ENCODE results near the gene MYORG. TPM values are rescaled to one million over a fixed set of nuclear protein-coding genes. Genes with fewer than 3 reads are reported as not detected.

MYORG gene
- total RNA-seq, 5 donors from 2014 or later (not counting 1 experiment from before 2014, with no cell fraction given): 0.72 to 2.3 (median 1.6) TPM

DNA sequence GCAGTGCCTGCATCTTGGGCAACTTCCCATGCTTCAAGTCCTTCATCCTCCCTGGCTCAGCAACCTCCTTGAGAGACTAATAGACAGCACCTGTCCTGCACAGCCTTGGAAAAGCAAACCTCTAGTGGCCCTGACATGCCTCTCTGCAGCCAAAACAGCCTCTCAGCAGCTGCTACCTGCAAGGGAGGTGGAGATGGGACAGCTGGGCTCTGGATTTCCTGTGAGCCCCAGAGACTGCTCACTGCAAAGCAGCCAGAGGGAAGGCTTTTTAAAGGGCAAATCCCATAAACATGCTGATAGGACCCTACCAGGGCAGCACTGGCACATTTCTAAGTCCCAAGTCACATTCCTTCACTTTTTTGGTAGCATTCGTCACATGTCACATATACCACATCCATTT, 31.5 kb upstream of the MYORG start:
- Mint-ChIP-seq H3K4me3 (no peak overlapping the region), H3K27ac (no peak overlapping the region), H3K4me1 (no peaks in the 10 kb centered on the region), H3K36me3 (peaks cover 9% of the 10 kb centered on the region), H3K27me3 (no peaks in the 10 kb centered on the region), H3K9me3 (no peaks in the 10 kb centered on the region)
- no peaks in the 10 kb centered on the region for H3K4me1 ChIP-seq (ENCODE audit: control insufficient read depth in 1 of 2, extremely low read depth in 1 of 2, insufficient read depth in 2 of 2, low read length in 2 of 2)
- no peaks in the 10 kb centered on the region for H3K36me3 ChIP-seq (ENCODE audit: control insufficient read depth in 2 of 2, extremely low read depth in 1 of 2, insufficient read depth in 1 of 2, low read length in 1 of 2)
- no peaks in the 10 kb centered on the region for H3K9me3 ChIP-seq
- no peak overlapping the region for H3K27ac ChIP-seq (ENCODE audit: low read length)
- H3K4me3 ChIP-seq (ENCODE audit: control insufficient read depth in 1 of 2, extremely low read depth in 1 of 2, low read length in 1 of 2): no peak overlapping the region
- WGBS (ENCODE audit: insufficient coverage): 89% methylated on average over 1 of the region's 1 CpG
- ChIA-PET POLR2A (no interaction called here), CTCF (no interaction called here)
- no peak for DNase-seq
- ATAC-seq (replicated peaks in 1 of 4): no peak
- no peaks in the 10 kb centered on the region for H3K27me3 ChIP-seq (replicated peaks in 1 of 2; ENCODE audit: control insufficient read depth in 2 of 2, extremely low read depth in 1 of 2, insufficient read depth in 2 of 2, low read length in 1 of 2)

DNA sequence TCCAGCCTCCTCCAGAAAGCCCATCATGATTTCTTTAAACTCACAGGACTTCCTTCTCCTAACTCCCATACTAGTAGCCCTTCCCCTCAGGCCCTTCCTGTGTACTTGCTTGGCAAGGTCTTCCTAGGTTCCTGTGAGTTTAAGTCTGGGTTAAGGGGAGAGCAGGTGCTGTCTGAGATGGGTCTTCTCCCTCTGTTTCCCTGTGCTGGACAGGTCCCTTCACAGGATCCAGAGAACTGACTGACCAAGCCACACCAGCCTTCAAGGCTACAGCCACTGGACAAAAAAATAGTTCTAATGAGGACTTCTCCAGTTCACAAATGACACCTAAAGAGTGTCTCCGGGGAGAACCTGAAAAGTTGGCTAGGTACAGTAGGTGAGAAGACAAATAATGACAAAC, 29.5 kb upstream of the MYORG start:
- no peaks in the 10 kb centered on the region for H3K9me3 Mint-ChIP-seq
- no peaks in the 10 kb centered on the region for H3K27me3 Mint-ChIP-seq
- H3K4me1 Mint-ChIP-seq: no peaks in the 10 kb centered on the region
- ChIA-PET POLR2A (no interaction called here), CTCF (no interaction called here)
- Histone ChIP-seq H3K4me3 (ENCODE audit: control insufficient read depth in 1 of 2, extremely low read depth in 1 of 2, low read length in 1 of 2) (no peak overlapping the region), H3K27ac (ENCODE audit: low read length) (no peak overlapping the region), H3K9me3 (no peaks in the 10 kb centered on the region), H3K4me1 (ENCODE audit: control insufficient read depth in 1 of 2, extremely low read depth in 1 of 2, insufficient read depth in 2 of 2, low read length in 2 of 2) (no peaks in the 10 kb centered on the region), H3K36me3 (ENCODE audit: control insufficient read depth in 2 of 2, extremely low read depth in 1 of 2, insufficient read depth in 1 of 2, low read length in 1 of 2) (peaks cover under 1 to 18% of the 10 kb centered on the region in 2 donors), H3K27me3 (replicated peaks in 1 of 2; ENCODE audit: control insufficient read depth in 2 of 2, extremely low read depth in 1 of 2, insufficient read depth in 2 of 2, low read length in 1 of 2) (no peaks in the 10 kb centered on the region)
- H3K4me3 Mint-ChIP-seq: no peak overlapping the region
- no CpG with 5 or more reads among the region's 1 CpG for WGBS (ENCODE audit: insufficient coverage)
- no peak for ATAC-seq (replicated peaks in 1 of 4)
- H3K27ac Mint-ChIP-seq: no peak overlapping the region
- no peak for DNase-seq
- peaks cover 24% of the 10 kb centered on the region for H3K36me3 Mint-ChIP-seq

DNA sequence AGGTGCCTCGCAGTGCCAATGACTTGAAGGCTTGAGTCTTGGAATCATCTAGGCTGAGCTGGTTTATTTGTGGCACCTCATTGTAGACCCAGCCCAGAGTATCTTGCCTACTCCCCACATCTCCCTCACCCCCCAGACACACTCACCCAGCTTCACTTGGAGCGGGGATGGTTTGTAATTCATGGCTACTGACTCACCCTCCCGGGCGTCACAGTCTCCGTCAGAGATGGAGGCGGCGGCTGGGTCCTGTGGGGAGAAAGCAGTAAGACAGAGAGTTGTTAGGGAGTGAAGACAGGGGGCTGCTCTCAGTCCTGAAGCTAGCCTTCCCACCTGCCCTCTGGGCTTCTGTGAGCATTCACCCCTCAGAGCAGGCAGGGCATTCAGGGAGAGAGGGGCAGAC, 29.0 kb upstream of the MYORG start:
- WGBS (ENCODE audit: insufficient coverage): 100% methylated on average over 1 of the region's 7 CpGs

DNA sequence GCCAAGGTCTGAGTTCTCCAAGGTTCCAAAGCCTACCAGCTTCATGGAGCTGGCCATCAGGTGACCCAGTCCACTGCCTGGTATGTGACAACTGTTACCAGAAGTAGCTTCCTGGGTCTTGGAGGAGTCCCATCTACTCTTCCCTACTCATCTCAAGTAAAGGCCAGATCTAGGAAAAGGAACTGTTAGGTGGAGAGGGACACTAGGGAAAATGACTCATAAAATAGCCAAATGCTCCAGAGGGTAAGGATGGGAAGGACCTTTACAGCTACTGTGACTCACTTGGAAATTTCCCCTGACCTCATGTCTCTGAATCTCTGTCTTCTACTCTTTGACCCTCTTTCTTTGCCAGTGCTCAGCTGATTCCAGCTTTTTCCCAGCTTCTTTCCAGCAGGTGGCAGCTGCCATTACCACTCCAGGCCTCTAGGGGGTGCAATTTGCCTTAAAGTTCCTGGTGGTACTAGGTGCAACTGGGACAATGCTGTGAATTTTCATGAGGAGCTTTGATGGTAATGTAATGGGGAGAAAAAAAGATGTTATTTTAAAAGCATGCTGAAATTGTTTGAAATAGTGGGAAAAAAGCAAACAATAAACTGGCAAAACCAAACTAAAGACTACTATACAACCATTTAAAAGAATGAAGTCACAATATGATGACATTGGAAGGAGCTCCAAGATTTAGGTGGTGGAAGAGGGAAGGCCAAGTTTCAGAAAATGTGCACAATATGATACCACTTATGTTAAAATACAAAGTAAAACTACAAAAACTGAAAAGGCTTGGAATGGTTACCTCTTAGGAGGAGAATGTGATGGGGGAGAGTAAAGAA, 27.1 kb upstream of the MYORG start:
- Mint-ChIP-seq H3K36me3 (peaks cover 33% of the 10 kb centered on the region), H3K4me1 (no peaks in the 10 kb centered on the region), H3K9me3 (no peaks in the 10 kb centered on the region), H3K4me3 (no peak overlapping the region), H3K27ac (no peak overlapping the region), H3K27me3 (no peaks in the 10 kb centered on the region)
- Histone ChIP-seq H3K4me3 (ENCODE audit: control insufficient read depth in 1 of 2, extremely low read depth in 1 of 2, low read length in 1 of 2) (no peak overlapping the region), H3K4me1 (ENCODE audit: control insufficient read depth in 1 of 2, extremely low read depth in 1 of 2, insufficient read depth in 2 of 2, low read length in 2 of 2) (no peaks in the 10 kb centered on the region), H3K9me3 (no peaks in the 10 kb centered on the region), H3K27ac (ENCODE audit: low read length) (no peak overlapping the region), H3K36me3 (ENCODE audit: control insufficient read depth in 2 of 2, extremely low read depth in 1 of 2, insufficient read depth in 1 of 2, low read length in 1 of 2) (peaks cover 4 to 24% of the 10 kb centered on the region in 2 donors), H3K27me3 (replicated peaks in 1 of 2; ENCODE audit: control insufficient read depth in 2 of 2, extremely low read depth in 1 of 2, insufficient read depth in 2 of 2, low read length in 1 of 2) (no peaks in the 10 kb centered on the region)
- POLR2A ChIA-PET: interaction anchor here in 1 of 2 donors (0.7 kb wide), 1 partner anchor 22 kb away, joined by 3 read pairs; no protein-coding TSS in a partner anchor
- ATAC-seq (replicated peaks in 1 of 4) (peak in 2 of 4 experiments; percentile 47 to 60), DNase-seq (peak in 28 of 35 experiments; percentile 13 to 69 (median 34))
- CTCF ChIA-PET: interaction anchor here (0.6 to 1.8 kb wide), 25 partner anchors 14 to 330 kb away, joined by 3 to 11 read pairs (median 3); partner anchors contain the start of genes DCTN3 (in 1 of the 2) and MYORG (in 1 of the 2)

More for the DNA sequence above, 29.0 kb upstream of the MYORG start:
- no peaks in the 10 kb centered on the region for H3K4me1 ChIP-seq (ENCODE audit: control insufficient read depth in 1 of 2, extremely low read depth in 1 of 2, insufficient read depth in 2 of 2, low read length in 2 of 2)
- Mint-ChIP-seq H3K27ac (no peak overlapping the region), H3K4me1 (no peaks in the 10 kb centered on the region), H3K9me3 (no peaks in the 10 kb centered on the region), H3K36me3 (peaks cover 25% of the 10 kb centered on the region), H3K27me3 (no peaks in the 10 kb centered on the region), H3K4me3 (no peak overlapping the region)
- H3K27me3 ChIP-seq (replicated peaks in 1 of 2; ENCODE audit: control insufficient read depth in 2 of 2, extremely low read depth in 1 of 2, insufficient read depth in 2 of 2, low read length in 1 of 2): no peaks in the 10 kb centered on the region
- POLR2A ChIA-PET: no interaction called here
- peaks cover 4 to 22% of the 10 kb centered on the region in 2 donors for H3K36me3 ChIP-seq (ENCODE audit: control insufficient read depth in 2 of 2, extremely low read depth in 1 of 2, insufficient read depth in 1 of 2, low read length in 1 of 2)
- CTCF ChIA-PET: interaction anchor here in 1 of 2 donors (0.5 kb wide), 1 partner anchor 138 kb away, joined by 5 read pairs; no protein-coding TSS in a partner anchor
- H3K27ac ChIP-seq (ENCODE audit: low read length): no peak overlapping the region
- no peaks in the 10 kb centered on the region for H3K9me3 ChIP-seq
- H3K4me3 ChIP-seq (ENCODE audit: control insufficient read depth in 1 of 2, extremely low read depth in 1 of 2, low read length in 1 of 2): no peak overlapping the region
- no peak for DNase-seq
- ATAC-seq (replicated peaks in 1 of 4): no peak

DNA sequence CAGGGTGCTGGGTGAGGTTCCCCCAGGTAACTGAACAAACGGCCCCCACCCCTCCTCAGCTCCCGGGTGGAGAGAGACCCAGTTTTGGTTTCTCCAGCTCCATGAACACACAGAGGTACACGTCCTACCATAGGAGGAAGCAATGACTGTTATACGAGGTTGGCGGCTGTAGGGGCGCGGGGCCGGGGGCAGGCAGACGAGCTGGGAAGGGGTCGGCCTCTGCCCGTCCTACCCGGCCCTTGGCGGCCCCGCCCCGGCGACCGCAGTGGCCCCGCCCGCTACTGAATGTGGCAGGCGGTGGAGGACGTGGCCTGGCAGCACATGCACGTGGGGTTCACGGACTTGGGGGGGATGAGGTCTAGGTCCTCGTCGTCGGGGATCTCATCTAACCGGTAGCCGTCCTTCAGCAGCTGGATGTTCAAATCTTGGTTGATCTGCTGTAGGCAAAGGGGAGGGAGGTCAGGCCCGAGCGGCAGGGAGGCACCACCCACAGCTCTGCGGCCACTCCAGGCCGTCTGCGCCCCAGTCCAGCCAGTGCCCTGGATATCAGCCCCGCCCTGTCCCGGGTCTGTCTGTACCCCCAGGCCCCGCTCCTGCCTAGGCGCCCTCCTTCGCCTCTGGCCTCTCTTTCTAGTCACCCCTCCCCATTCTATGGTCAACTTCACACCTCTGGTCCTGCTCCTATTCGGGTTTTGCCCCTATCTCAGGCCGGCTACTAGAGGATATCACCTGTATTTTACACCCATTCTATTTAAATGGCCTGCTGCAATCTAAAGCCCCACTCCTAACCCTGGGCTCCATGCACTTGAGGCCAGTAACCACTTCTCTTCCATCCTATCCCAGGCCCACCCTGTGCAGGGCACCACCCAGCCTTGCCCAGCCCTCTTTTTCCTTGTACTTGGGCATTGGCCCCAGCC, 24.2 kb upstream of the MYORG start:
- Histone ChIP-seq H3K36me3 (ENCODE audit: control insufficient read depth in 2 of 2, extremely low read depth in 1 of 2, insufficient read depth in 1 of 2, low read length in 1 of 2) (peaks cover 4 to 24% of the 10 kb centered on the region in 2 donors), H3K4me3 (ENCODE audit: control insufficient read depth in 1 of 2, extremely low read depth in 1 of 2, low read length in 1 of 2) (no peak overlapping the region)

DNA sequence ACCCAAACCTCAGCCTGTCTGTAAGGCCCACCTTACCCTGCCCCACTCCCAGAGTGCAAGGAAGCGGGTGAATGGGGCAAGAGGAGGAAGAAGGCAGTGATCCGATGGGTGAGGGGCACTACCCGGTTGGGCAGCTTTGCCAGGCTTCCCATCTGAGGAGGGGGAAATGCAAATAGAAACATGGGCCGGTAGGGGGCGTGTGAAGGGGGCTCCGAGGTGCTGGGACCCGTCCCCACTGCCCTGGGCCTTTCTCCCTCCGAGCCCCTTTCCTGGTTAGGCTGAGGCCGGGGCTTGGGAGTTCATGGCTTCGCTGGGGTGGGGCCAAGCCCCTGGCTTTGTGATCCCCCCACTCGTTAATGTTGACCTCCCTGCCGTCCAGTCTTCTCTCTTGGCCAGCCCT, 23.6 kb upstream of the MYORG start:
- no peak for DNase-seq
- H3K27me3 Mint-ChIP-seq: no peaks in the 10 kb centered on the region
- ChIA-PET POLR2A (interaction anchor here in 1 of 2 donors (0.6 kb wide), 1 partner anchor 59 kb away, joined by 3 read pairs; no protein-coding TSS in a partner anchor), CTCF (no interaction called here)
- Histone ChIP-seq H3K27me3 (replicated peaks in 1 of 2; ENCODE audit: control insufficient read depth in 2 of 2, extremely low read depth in 1 of 2, insufficient read depth in 2 of 2, low read length in 1 of 2) (no peaks in the 10 kb centered on the region), H3K4me1 (ENCODE audit: control insufficient read depth in 1 of 2, extremely low read depth in 1 of 2, insufficient read depth in 2 of 2, low read length in 2 of 2) (no peaks in the 10 kb centered on the region), H3K4me3 (ENCODE audit: control insufficient read depth in 1 of 2, extremely low read depth in 1 of 2, low read length in 1 of 2) (no peak overlapping the region), H3K9me3 (no peaks in the 10 kb centered on the region), H3K36me3 (ENCODE audit: control insufficient read depth in 2 of 2, extremely low read depth in 1 of 2, insufficient read depth in 1 of 2, low read length in 1 of 2) (peaks cover 4 to 24% of the 10 kb centered on the region in 2 donors), H3K27ac (ENCODE audit: low read length) (no peak overlapping the region)
- 85% methylated on average over 5 of the region's 12 CpGs for WGBS (ENCODE audit: insufficient coverage)
- no peaks in the 10 kb centered on the region for H3K9me3 Mint-ChIP-seq
- no peak overlapping the region for H3K4me3 Mint-ChIP-seq
- no peak for ATAC-seq (replicated peaks in 1 of 4)
- H3K36me3 Mint-ChIP-seq: peaks cover 31% of the 10 kb centered on the region
- no peak overlapping the region for H3K27ac Mint-ChIP-seq
- H3K4me1 Mint-ChIP-seq: no peaks in the 10 kb centered on the region

More for the DNA sequence above, 24.2 kb upstream of the MYORG start:
- H3K9me3 ChIP-seq: no peaks in the 10 kb centered on the region
- ChIA-PET POLR2A (interaction anchor here in 1 of 2 donors (0.6 kb wide), 1 partner anchor 60 kb away, joined by 3 read pairs; no protein-coding TSS in a partner anchor), CTCF (no interaction called here)
- no peak overlapping the region for H3K27ac Mint-ChIP-seq
- H3K27me3 ChIP-seq (replicated peaks in 1 of 2; ENCODE audit: control insufficient read depth in 2 of 2, extremely low read depth in 1 of 2, insufficient read depth in 2 of 2, low read length in 1 of 2): no peaks in the 10 kb centered on the region
- 94% methylated on average over 37 of the region's 40 CpGs for WGBS (ENCODE audit: insufficient coverage)
- no peaks in the 10 kb centered on the region for H3K27me3 Mint-ChIP-seq
- H3K36me3 Mint-ChIP-seq: peaks cover 33% of the 10 kb centered on the region
- H3K4me3 Mint-ChIP-seq: no peak overlapping the region
- no peak for DNase-seq
- no peaks in the 10 kb centered on the region for H3K4me1 ChIP-seq (ENCODE audit: control insufficient read depth in 1 of 2, extremely low read depth in 1 of 2, insufficient read depth in 2 of 2, low read length in 2 of 2)
- no peaks in the 10 kb centered on the region for H3K4me1 Mint-ChIP-seq
- ATAC-seq (replicated peaks in 1 of 4): no peak
- no peaks in the 10 kb centered on the region for H3K9me3 Mint-ChIP-seq
- no peak overlapping the region for H3K27ac ChIP-seq (ENCODE audit: low read length)

All from T-cell (primary cell).